ENCODE results near the gene ZBTB37. TPM values are rescaled to one million over a fixed set of nuclear protein-coding genes. Genes with fewer than 3 reads are reported as not detected.

ZBTB37 gene
- total and polyA plus RNA-seq, 2 of the 4 experiments (the other 2 are of a cell fraction) = 1.0 to 13.1 TPM

GRCh38 chr1:173852105-173852504 is 16.1 kb upstream of the ZBTB37 start:
- no peak overlapping the region for H3K56ac ChIP-seq (ENCODE audit: extremely low read depth, insufficient read depth, low read length)
- H3K18ac ChIP-seq (ENCODE audit: low read depth, low read length) = peak overlapping the region; percentile 11; the same call in 1 of the 2 replicates
- no peak overlapping the region for H2AK9ac ChIP-seq (replicated peaks; ENCODE audit: low read depth, low read length, poor library complexity)
- H2BK15ac ChIP-seq (ENCODE audit: low read depth, low read length) = no peak overlapping the region
- H3K9ac ChIP-seq (ENCODE audit: low read depth, low read length) = no peak overlapping the region
- no CpG with 5 or more reads among the region's 4 CpGs for WGBS, 2 experiments (ENCODE audit: extremely low coverage in 2 of 2, insufficient read length in 1 of 2)
- H2BK5ac ChIP-seq (ENCODE audit: low read depth, low read length, poor library complexity, severe bottlenecking) = peak overlapping the region; percentile 88
- H3K14ac ChIP-seq (replicated peaks; ENCODE audit: low read depth, low read length) = no peak overlapping the region; the same call in 1 of the 2 replicates
- no peak overlapping the region for H4K5ac ChIP-seq (ENCODE audit: low read depth, low read length)
- DNase-seq (peak; percentile 76), ATAC-seq (ENCODE audit: low read depth) (peak; percentile 55)
- H3K4me2 ChIP-seq (ENCODE audit: low read depth, low read length) = peak overlapping the region; percentile 0; the same call in 1 of the 2 replicates
- BruUV-seq (replicated peaks) = no TSS peak
- peak overlapping the region; percentile 14; the same call in 1 of the 2 replicates for H2BK120ac ChIP-seq (ENCODE audit: low read depth, low read length)
- TF ChIP-seq USF2 (IDR thresholded peaks at IDR 0.05; ENCODE audit: low read depth, low read length) = no peak
- TF ChIP-seq FOS (IDR thresholded peaks at IDR 0.05; ENCODE audit: low read depth, low read length) = peak; percentile 15; the same call in 1 of the 2 replicates
- no peak for TF ChIP-seq CHD1 (IDR thresholded peaks at IDR 0.05; ENCODE audit: low read depth, low read length)
- no peak for TF ChIP-seq CEBPB (IDR thresholded peaks at IDR 0.05; ENCODE audit: low read depth, low read length)
- TF ChIP-seq RCOR1 (IDR thresholded peaks at IDR 0.05; ENCODE audit: insufficient replicate concordance, low read length) = no peak
- TF ChIP-seq RFX5 (IDR thresholded peaks at IDR 0.05; ENCODE audit: low read depth, low read length) = no peak
- TF ChIP-seq ELK1 (IDR thresholded peaks at IDR 0.05; ENCODE audit: borderline replicate concordance, low read depth, low read length) = no peak
- TF ChIP-seq BHLHE40 (IDR thresholded peaks at IDR 0.05; ENCODE audit: low read depth, low read length) = no peak
- no peak for TF ChIP-seq RAD21 (IDR thresholded peaks at IDR 0.05; ENCODE audit: low read length)
- 0 out of 2 replicates have a peak, but pooled peaks have one; percentile 3 for TF ChIP-seq MAFK (IDR thresholded peaks at IDR 0.05; ENCODE audit: low read depth, low read length)
- no peak for TF ChIP-seq POLR2A (IDR thresholded peaks at IDR 0.05; ENCODE audit: low read depth, low read length)
- no peak for TF ChIP-seq MAZ (IDR thresholded peaks at IDR 0.05; ENCODE audit: borderline replicate concordance, low read depth, low read length)
- no peak for TF ChIP-seq NFE2L2 (IDR thresholded peaks at IDR 0.05; ENCODE audit: low read depth, low read length)
- TF ChIP-seq CTCF (conservative IDR thresholded peaks at IDR 0.05; ENCODE audit: low read depth, low read length) = no peak
- peaks cover 5% of the 10 kb centered on the region for H3K9me1 ChIP-seq (ENCODE audit: insufficient read depth, low read length)
- H3K4ac ChIP-seq (ENCODE audit: low read depth, low read length) = peak overlapping the region; percentile 72; the same call in 1 of the 2 replicates
- H4K8ac ChIP-seq (ENCODE audit: low read depth in 2 of 2, low read length in 2 of 2) = no peak overlapping the region; a peak in 1 of 4 replicates
- H4K91ac ChIP-seq (ENCODE audit: insufficient read depth, low read depth, low read length) = no peak overlapping the region
- no peak overlapping the region for H2AK5ac ChIP-seq (ENCODE audit: low read depth, low read length)
- peaks cover 16% of the 10 kb centered on the region for H3K4me1 ChIP-seq (ENCODE audit: control insufficient read depth, insufficient read depth, low read length)
- no peak overlapping the region for H3K23ac ChIP-seq (ENCODE audit: low read depth, low read length)
- dilution Hi-C loops (cut with HindIII; ENCODE audit: low sequenced_read_pairs, unreplicated experiment) = no loop called here
- H3K27ac ChIP-seq (ENCODE audit: insufficient read depth, low read length) = peak overlapping the region; percentile 71; the same call in 1 of the 2 replicates
- peaks cover 4% of the 10 kb centered on the region for H3K36me3 ChIP-seq (ENCODE audit: control insufficient read depth, insufficient read depth, low read length)
- no peaks in the 10 kb centered on the region for H3K27me3 ChIP-seq (ENCODE audit: control insufficient read depth, insufficient read depth, low read length)
- H2AFZ ChIP-seq (replicated peaks; ENCODE audit: low read length, poor library complexity) = no peak overlapping the region
- POLR2A ChIA-PET (ENCODE audit: unreplicated experiment) = interaction anchor here (1.1 kb wide), 1 partner anchor 14 kb away, joined by 5 read pairs; no protein-coding TSS in a partner anchor
- H3K79me1 ChIP-seq (ENCODE audit: low read depth in 1 of 2, low read length in 2 of 2) = peaks cover 8 to 34% of the 10 kb centered on the region in 2 experiments; a peak in 2 of 4 replicates
- H3K4me3 ChIP-seq (ENCODE audit: insufficient read depth, low read depth, low read length) = no peak overlapping the region
- in situ Hi-C loops (cut with MboI; ENCODE audit: low sequenced_read_pairs) = no loop called here
- peak overlapping the region; percentile 8; the same call in 1 of the 2 replicates for H2BK20ac ChIP-seq (ENCODE audit: low read depth, low read length)
- intact Hi-C loops (cut with micrococcal nuclease) = no loop called here
- CTCF ChIA-PET = interaction anchor here (0.7 kb wide), 2 partner anchors 347 to 633 kb away, joined by 3 to 5 read pairs; no protein-coding TSS in a partner anchor
- H4K20me1 ChIP-seq (ENCODE audit: insufficient read depth, low read length) = peaks cover 3% of the 10 kb centered on the region; the same call in 1 of the 2 replicates
- no peaks in the 10 kb centered on the region for H3K9me3 ChIP-seq (ENCODE audit: control insufficient read depth, insufficient read depth, low read length)

Data from IMR-90 (cell line).